Osteocyte (in vitro differentiated cells): ENCODE measurements around the gene SCYGR7. TPM values are rescaled to one million over a fixed set of nuclear protein-coding genes. Genes with fewer than 3 reads are reported as not detected.
"Not testable (repeated sequence)": the region's sequence is repeated elsewhere in the genome, so short reads cannot be mapped to it uniquely, and the experiment has no call there.

Experiments used
- DNase-seq: peaks from one replicate; pipeline ENCODE4 v3.0.0; 2021; ENCODE audit warnings: mixed read lengths; ENCODE audit not compliant: unreplicated experiment; ENCODE audit errors: extremely low spot score
- H3K27ac Mint-ChIP-seq: one replicate; pipeline ENCODE4 v1.8.0; 2021; ENCODE audit warnings: mild to moderate bottlenecking, mixed read lengths; ENCODE audit not compliant: unreplicated experiment
- H3K27me3 Mint-ChIP-seq: one replicate; pipeline ENCODE4 v1.8.0; 2021; ENCODE audit warnings: mixed read lengths; ENCODE audit not compliant: unreplicated experiment
- H3K36me3 Mint-ChIP-seq: one replicate; pipeline ENCODE4 v1.8.0; 2021; ENCODE audit warnings: mixed read lengths; ENCODE audit not compliant: unreplicated experiment
- H3K4me1 Mint-ChIP-seq: one replicate; pipeline ENCODE4 v1.8.0; 2021; ENCODE audit warnings: mixed read lengths; ENCODE audit not compliant: unreplicated experiment
- H3K4me3 Mint-ChIP-seq: one replicate; pipeline ENCODE4 v1.8.0; 2021; ENCODE audit warnings: mild to moderate bottlenecking, moderate library complexity, mixed read lengths; ENCODE audit not compliant: unreplicated experiment
- H3K9me3 Mint-ChIP-seq: one replicate; pipeline ENCODE4 v1.8.0; 2021; ENCODE audit warnings: mixed read lengths; ENCODE audit not compliant: unreplicated experiment
- CTCF ChIP-seq: fragments of 200-600 bp; sonication (generic); IDR thresholded peaks from 2 replicates; pipeline ENCODE4 v1.5.0; 2021; ENCODE audit warnings: antibody characterized with exemption, mild to moderate bottlenecking, moderate library complexity
- total RNA-seq: library from RNA; stranded (reverse); gene quantifications from 2 replicates; pipeline ENCODE4 v1.2.1, GENCODE V29; 2021

Gene SCYGR7
- total RNA-seq, 1 donor from 2014 or later, result not detected

- H3K4me1 Mint-ChIP-seq, result no peaks in the 10 kb centered on the region
- no peak within 1 kb of the TSS for H3K27ac Mint-ChIP-seq
- H3K27me3 Mint-ChIP-seq, result peaks cover 22% of the 10 kb centered on the region
- TF ChIP-seq CTCF, result no peak
- H3K36me3 Mint-ChIP-seq, result no peaks in the 10 kb centered on the region
- no peaks in the 10 kb centered on the region for H3K9me3 Mint-ChIP-seq
- H3K4me3 Mint-ChIP-seq, result no peak within 1 kb of the TSS
- peak; percentile 62 for DNase-seq
Observed at GRCh38 chr2:227724394-227725039, 3.6 kb upstream of the SCYGR7 start, which contains the start of gene SCYGR6. TSS of gene SCYGR6 (minus strand) at chr2:227724757. CDS start at chr2:227724757, 0 bp downstream.

- H3K4me1 Mint-ChIP-seq, result no peaks in the 10 kb centered on the region
- no peaks in the 10 kb centered on the region for H3K9me3 Mint-ChIP-seq
- H3K36me3 Mint-ChIP-seq, result no peaks in the 10 kb centered on the region
- DNase-seq, result no peak
- H3K27me3 Mint-ChIP-seq, result peaks cover 4% of the 10 kb centered on the region
- no peak overlapping the region for H3K4me3 Mint-ChIP-seq
- H3K27ac Mint-ChIP-seq, result no peak overlapping the region
- no peak for TF ChIP-seq CTCF
Observed at GRCh38 chr2:227739351-227739750, 11.2 kb downstream of the SCYGR7 start.

- H3K36me3 Mint-ChIP-seq, H3K4me1 Mint-ChIP-seq, H3K9me3 Mint-ChIP-seq, H3K27me3 Mint-ChIP-seq, H3K4me3 Mint-ChIP-seq, H3K27ac Mint-ChIP-seq, DNase-seq: not testable (repeated sequence)
- TF ChIP-seq CTCF, result peak; percentile 17
Observed at GRCh38 chr2:227740705-227741104, 12.6 kb downstream of the SCYGR7 start.

- Mint-ChIP-seq H3K4me3 (no peak within 1 kb of the TSS), H3K9me3 (no peaks in the 10 kb centered on the region), H3K27me3 (peaks cover 11% of the 10 kb centered on the region), H3K27ac (no peak within 1 kb of the TSS), H3K4me1 (no peaks in the 10 kb centered on the region), H3K36me3 (no peaks in the 10 kb centered on the region)
- no peak for TF ChIP-seq CTCF
- DNase-seq, result no peak
Observed at GRCh38 chr2:227745594-227745993, 17.5 kb downstream of the SCYGR7 start, which contains the start of gene SCYGR8. TSS of gene SCYGR8 (plus strand) at chr2:227745894. CDS start at chr2:227745894, 0 bp downstream.

GRCh38 chr2:227748079-227748478 lies 19.9 kb downstream of the SCYGR7 start:
- TF ChIP-seq CTCF, result peak; percentile 36
- Mint-ChIP-seq H3K4me3 (no peak overlapping the region), H3K27ac (no peak overlapping the region)

GRCh38 chr2:227756261-227756660 lies 28.1 kb downstream of the SCYGR7 start:
- H3K36me3 Mint-ChIP-seq, H3K9me3 Mint-ChIP-seq, H3K27me3 Mint-ChIP-seq, H3K4me1 Mint-ChIP-seq, DNase-seq, H3K27ac Mint-ChIP-seq, H3K4me3 Mint-ChIP-seq: not testable (repeated sequence)

More at GRCh38 chr2:227748079-227748478, 19.9 kb downstream of the SCYGR7 start:
- no peak for DNase-seq
- H3K9me3 Mint-ChIP-seq, result no peaks in the 10 kb centered on the region
- H3K4me1 Mint-ChIP-seq, result no peaks in the 10 kb centered on the region
- H3K27me3 Mint-ChIP-seq, result peaks cover 11% of the 10 kb centered on the region
- H3K36me3 Mint-ChIP-seq, result no peaks in the 10 kb centered on the region
